Measurements from ENCODE around the gene G2E3.
"Not testable (repeated sequence)": the region's sequence is repeated elsewhere in the genome, so short reads cannot be mapped to it uniquely, and the experiment has no call there.

G2E3 gene

GRCh38 chr14:30607156-30607780 lies 48.3 kb downstream of the G2E3 start:
- DNase-seq = no peak

GRCh38 chr14:30608533-30609006 lies 49.6 kb downstream of the G2E3 start:
- DNase-seq = no peak

GRCh38 chr14:30610787-30611343 lies 51.9 kb downstream of the G2E3 start:
- no peak for DNase-seq

- no peak for DNase-seq
These were observed 55.2 kb downstream of the G2E3 start for GRCh38 chr14:30614155-30614554.

- DNase-seq = no peak
These were observed 61.2 kb downstream of the G2E3 start for GRCh38 chr14:30620178-30620577.

- no peak for DNase-seq
These were observed 62.5 kb downstream of the G2E3 start for GRCh38 chr14:30621354-30621939.

- DNase-seq = peak; percentile 51
These were observed 63.2 kb downstream of the G2E3 start, which contains the start of gene SCFD1 for GRCh38 chr14:30621940-30622830. TSS of gene SCFD1 (plus strand) at chr14:30622319. CDS start at chr14:30622339, 20 bp downstream.

GRCh38 chr14:30623412-30624131 lies 64.6 kb downstream of the G2E3 start:
- DNase-seq = no peak

- DNase-seq = no peak
These were observed 65.1 kb downstream of the G2E3 start for GRCh38 chr14:30624132-30624423.

- DNase-seq = no peak
These were observed 66.6 kb downstream of the G2E3 start for GRCh38 chr14:30625533-30625932.

GRCh38 chr14:30629432-30629831 lies 70.5 kb downstream of the G2E3 start:
- not testable (repeated sequence) for DNase-seq

GRCh38 chr14:30630248-30630647 lies 71.3 kb downstream of the G2E3 start:
- DNase-seq = no peak

GRCh38 chr14:30632730-30633129 lies 73.8 kb downstream of the G2E3 start:
- DNase-seq = no peak

- DNase-seq = no peak
These were observed 80.0 kb downstream of the G2E3 start for GRCh38 chr14:30638926-30639325.

- DNase-seq = no peak
These were observed 82.2 kb downstream of the G2E3 start for GRCh38 chr14:30641207-30641606.

GRCh38 chr14:30644462-30644861 lies 85.5 kb downstream of the G2E3 start:
- DNase-seq = not testable (repeated sequence)

- DNase-seq = no peak
These were observed 86.6 kb downstream of the G2E3 start for GRCh38 chr14:30645600-30645999.

- DNase-seq = no peak
These were observed 89.5 kb downstream of the G2E3 start for GRCh38 chr14:30648471-30648870.

- DNase-seq = no peak
These were observed 93.0 kb downstream of the G2E3 start for GRCh38 chr14:30651937-30652336.

- DNase-seq = no peak
These were observed 96.2 kb downstream of the G2E3 start for GRCh38 chr14:30655124-30655523.

- DNase-seq = no peak
These were observed 96.7 kb downstream of the G2E3 start for GRCh38 chr14:30655658-30656057.

- DNase-seq = no peak
These were observed 97.3 kb downstream of the G2E3 start for GRCh38 chr14:30656190-30656632.

- no peak for DNase-seq
These were observed 98.1 kb downstream of the G2E3 start for GRCh38 chr14:30657050-30657449.
